HG03039 (cell line): ENCODE measurements around the gene ATP6AP1.

ENCODE experiments used
- ATAC-seq: cut with Tn5 transposase; IDR thresholded peaks from one replicate; pipeline ENCODE4 v1.9.1; 2021; ENCODE audit warnings: mild to moderate bottlenecking, moderate library complexity; ENCODE audit not compliant: unreplicated experiment

The ATP6AP1 gene

DNA sequence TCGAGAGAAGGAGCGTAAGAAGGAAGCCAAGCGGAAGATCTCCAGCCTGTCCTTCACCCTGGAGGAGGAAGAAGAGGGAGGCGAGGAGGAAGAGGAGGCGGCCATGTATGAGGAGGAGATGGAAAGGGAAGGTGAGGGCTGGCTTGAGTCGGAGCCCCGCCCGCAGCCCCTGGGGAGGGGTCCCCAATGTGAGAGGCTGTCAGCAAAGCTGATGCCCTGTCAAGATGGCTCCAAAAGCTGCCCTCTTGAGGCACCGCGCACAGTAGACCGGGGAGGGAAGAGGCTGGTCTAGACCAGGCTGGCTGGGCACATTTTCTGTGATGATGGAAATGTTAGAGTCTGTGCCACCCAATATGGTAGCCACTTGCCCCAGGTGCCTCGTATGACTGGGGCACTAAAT, 18.0 kb downstream of the ATP6AP1 start:
- no peak for ATAC-seq

DNA sequence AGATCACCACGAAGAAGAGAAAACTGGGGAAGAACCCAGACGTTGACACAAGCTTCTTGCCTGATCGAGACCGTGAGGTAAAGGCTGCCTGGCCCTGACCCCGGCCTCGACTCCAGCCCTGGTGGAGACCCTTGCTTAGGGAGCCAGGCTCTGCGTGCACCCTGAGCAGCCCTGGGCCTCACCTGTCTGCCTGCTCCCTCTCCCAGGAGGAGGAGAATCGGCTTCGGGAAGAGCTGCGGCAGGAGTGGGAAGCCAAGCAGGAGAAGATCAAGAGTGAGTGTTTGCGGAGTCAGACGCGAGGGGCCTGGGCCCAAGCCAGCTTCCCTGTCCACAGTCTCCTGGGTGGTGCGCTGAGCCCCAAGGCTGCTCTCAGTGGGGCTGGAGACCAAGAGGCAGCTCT, 20.0 kb downstream of the ATP6AP1 start:
- no peak for ATAC-seq

DNA sequence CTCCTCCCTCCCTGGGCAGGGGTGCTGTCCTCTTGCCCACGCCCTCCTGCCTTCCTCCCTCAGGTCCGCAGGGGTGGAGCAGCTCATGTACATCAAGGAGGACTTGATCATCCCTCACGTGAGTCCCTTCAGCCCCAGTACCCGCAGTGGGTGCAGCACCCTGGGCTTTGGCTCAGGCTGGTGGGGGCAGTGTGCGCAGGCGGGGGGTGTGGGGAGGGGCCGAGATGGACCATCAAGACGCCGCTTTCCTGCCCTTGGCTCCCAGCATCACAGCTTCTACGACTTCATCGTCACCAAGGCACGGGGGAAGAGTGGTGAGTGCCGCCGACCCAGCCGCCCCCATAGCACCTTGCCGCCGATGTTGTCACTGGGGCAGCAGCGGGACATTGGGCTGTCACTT, 21.1 kb downstream of the ATP6AP1 start:
- no peak for ATAC-seq

DNA sequence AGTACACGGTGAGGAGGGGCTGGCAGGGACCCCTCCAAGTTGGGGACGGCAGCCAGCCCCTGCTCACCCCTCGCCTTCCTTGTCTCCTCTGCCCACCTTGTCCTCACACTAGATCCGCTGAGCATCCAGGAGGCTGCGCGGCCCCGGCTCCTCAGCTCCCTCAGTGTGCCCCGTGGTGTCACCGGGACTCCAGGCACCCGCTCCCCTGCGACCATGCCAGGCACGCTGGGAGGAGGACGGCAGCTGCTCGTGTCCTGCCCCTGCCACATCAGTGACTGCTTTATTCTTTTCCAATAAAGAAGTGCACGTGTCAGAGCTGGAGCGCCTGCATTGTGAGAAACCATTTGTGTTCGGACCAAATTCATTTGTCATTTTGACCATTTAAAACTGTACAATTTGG, 21.8 kb downstream of the ATP6AP1 start:
- no peak for ATAC-seq

DNA sequence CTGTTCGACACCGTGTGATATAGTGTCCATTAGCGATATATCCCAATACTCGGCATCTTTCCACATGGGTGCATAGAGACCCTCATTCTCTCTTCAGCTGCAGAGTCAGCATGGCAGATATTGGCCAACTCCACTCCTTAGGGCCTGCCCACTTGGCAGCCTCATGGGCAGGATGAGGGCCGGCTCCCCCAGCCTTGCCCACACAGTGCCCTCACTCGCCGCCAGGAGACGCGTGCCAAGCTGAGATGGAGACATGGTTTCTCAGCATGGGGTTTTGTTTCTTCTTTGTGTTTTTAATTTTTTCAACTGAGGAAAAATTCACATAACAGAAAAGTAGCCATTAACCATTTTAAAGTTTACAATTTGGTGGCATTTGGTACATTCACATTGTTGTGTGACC, 24.3 kb downstream of the ATP6AP1 start:
- no peak for ATAC-seq

DNA sequence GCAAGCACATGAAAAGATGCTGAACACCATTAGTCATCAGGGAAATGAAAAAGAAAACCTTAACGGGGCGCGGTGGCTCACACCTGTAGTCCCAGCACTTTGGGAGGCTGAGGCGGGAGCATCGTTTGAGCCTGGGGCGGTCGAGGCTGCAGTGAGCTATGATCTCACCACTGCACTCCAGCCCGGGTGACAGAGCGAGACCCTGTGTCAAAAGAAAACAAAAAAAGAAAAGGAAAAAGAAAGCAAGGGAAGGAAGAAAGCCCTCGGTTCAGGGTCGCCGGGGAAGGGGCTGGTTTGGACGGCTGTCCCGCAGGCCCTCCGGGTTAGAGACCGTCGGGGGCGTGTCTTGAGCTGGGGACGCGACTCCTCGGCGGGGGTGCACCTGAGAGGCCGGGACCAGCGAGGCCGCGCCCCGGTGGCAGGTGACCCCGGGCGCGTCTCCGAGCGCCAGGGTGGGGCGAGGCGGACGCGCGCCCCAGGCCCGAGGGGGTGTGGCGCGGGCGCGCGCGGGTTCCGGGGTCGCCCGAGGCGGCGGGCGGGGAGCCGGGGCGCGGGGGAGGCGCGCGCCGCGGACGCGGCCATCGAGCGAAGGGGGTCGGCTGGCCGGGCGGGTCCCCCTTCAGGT, 29.1 kb downstream of the ATP6AP1 start:
- no peak for ATAC-seq

DNA sequence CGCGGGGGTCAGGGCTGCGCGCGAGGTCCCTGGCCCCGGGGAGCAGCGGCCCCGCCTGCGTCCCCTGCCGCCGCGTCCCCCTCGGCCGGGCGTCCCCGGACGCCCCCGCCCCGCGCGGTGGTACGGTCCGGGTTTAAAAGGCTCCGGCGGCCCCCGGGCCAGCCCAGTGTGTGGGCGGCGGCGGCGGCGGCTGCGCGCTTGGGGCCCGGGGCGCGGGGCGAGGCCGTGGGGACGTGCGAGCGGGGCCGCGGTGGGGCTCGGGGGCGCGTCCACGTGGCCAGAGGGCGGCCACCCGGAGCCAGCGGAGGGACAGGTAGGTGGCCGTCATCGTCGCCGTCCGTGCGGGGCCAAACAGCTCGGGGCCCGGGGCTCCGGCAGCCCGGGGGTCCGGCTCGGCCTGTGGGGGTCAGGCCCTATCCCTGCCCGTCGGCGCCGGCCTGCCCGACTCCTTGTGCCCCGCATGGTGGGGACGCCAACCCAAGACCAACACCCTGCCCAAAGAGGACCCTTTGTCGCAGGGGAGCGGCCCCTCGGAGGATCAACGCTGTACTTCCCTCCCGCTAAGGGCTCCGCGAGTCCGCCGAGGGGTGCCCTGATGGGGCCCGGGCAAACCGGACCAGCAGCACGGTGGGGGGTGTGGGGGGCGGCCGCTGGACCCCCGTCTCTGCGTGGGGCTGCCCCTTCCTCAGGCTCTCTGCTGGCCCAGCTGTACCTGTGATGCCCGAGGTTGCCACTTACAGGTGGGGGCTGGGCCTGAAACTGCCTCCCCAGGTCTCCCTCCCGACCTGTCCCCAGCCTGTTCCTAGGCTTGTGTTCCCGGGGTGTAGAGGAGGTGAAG, 29.9 kb downstream of the ATP6AP1 start, which contains the start of gene PLXNA3:
TSS of gene PLXNA3 (plus strand) at position 166 of the 838 bp plus-strand sequence. CDS start 1,903 bp downstream, outside the sequence.
- ATAC-seq, result no peak

DNA sequence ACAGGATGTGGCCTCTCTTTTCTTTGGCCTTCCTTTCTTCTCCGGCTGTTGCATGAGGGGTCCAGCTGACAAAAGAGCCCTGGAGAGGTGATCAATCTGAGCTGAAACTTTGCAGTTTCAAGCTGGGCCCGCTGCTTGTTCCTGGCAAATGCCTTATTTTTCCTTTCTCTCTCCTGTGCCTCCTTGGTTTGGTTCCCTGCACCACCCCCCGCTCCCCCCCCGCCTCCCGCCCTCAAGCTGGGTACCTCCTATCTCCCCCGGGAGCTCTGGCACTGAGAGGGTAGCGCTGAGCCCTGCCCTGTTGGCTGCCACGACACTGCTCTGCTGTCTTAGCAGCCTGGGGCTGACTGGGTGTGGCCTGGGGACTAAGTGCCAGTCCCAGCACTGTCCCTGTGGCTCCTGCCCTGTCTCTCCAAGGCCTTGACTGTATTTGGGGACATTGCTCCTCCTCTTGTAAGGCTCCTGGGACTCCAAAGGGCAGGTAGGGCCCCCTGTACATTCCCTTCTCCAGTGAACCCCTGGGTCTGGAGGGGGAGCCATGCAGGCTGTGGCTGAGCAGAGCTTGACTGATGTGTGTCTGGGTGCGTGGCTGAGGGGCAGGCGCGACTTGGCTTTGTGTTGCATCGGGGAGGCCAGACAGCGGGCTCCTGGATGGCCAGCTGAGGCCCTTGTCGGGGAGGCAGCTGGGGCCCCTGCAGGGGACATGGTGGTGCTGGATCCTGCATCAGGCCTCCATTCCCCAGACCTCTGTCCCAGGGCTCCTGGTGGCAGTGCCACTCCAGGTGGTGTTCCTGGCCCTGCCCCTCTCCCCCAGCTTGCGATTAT, 30.7 kb downstream of the ATP6AP1 start:
- no peak for ATAC-seq

DNA sequence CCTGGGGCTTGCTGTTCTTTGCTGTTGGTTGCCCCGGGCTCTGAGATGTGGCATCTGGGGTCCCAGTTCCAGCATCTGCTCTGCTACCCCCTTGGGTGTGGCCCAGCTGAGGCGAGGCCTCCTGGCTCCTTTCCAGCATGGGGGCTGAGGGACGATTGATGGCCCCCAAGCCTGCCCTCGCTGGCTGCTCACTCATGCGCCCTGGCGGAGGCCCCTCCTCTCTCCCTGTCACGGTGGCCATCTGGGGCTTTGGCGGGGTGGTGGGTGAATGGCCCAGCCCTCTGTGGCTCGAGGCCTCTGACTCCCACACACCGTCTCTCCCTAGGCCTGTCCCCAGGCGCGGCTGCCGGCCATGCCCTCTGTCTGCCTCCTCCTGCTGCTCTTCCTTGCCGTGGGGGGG, 31.4 kb downstream of the ATP6AP1 start:
- no peak for ATAC-seq

DNA sequence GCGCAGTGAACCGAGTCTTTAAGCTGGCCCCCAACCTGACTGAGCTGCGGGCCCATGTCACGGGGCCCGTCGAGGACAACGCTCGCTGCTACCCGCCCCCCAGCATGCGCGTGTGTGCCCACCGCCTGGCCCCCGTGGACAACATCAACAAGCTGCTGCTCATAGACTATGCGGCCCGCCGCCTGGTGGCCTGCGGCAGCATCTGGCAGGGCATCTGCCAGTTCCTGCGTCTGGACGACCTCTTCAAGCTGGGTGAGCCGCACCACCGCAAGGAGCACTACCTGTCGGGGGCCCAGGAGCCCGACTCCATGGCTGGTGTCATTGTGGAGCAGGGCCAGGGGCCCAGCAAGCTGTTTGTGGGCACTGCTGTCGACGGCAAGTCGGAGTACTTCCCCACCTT, 31.8 kb downstream of the ATP6AP1 start:
- ATAC-seq, result no peak

DNA sequence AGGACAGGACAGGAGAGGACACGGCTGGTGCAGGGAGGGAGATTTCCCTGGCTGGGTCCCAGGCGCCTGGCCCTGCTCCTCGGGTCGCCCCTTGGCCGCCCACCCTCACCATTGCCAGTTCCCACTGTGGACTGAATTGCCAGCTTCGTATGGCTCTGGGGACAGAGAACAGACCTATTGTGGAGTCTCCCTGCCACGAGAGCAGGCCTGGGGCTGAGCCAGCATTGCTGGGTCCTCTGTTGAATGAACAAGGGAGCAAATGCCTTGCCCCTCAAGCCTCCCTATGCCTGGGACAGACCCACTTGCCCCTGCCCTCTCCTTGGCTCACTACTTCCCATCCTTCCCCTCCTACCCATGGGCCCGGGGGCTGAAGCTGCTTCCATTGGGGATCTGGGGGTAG, 33.9 kb downstream of the ATP6AP1 start:
- no peak for ATAC-seq

DNA sequence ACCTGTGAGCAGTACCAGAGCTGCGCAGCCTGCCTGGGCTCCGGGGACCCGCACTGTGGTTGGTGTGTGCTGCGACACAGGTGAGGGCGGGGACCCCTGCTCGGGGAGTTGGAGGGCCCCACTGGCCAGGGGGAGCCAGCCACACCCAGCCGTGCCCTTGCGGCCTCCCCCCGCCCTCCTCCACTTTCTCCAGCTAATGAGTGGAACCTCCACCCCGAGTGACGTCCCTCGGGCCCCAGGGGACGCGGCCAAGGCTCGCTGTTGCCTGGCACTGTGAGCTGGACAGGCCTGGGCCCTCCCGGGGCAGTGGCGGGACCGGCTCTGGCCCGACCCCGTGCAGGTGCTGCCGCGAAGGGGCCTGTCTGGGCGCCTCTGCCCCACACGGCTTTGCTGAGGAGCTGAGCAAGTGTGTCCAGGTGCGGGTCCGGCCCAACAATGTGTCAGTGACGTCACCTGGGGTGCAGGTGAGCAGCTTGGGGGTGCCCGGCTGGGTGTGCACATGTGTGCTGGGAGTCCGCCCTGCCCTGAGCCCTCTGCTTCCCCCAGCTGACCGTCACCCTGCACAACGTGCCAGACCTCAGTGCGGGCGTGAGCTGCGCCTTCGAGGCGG, 35.2 kb downstream of the ATP6AP1 start:
- ATAC-seq, result no peak

DNA sequence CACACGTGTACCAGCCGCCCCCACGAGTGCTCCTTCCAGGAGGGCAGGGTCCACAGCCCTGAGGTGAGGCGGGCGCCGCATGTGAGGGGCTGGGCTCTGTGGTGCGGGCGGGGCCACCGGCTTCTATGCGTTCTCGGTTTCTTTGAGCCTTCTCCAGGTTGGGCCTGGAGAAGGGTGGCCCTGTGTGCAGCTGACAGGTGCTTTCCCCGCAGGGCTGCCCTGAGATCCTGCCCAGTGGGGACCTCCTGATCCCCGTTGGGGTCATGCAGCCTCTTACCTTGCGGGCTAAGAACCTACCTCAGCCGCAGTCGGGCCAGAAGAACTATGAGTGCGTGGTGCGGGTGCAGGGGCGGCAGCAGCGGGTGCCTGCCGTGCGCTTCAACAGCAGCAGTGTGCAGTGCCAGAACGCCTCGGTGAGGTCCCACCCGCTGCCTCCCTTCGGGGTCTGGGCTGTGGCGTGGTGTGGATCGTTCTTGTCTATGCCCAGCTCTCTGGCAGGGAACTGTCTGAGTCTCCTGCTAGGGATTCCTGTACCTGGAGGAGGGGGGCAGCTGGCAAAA, 36.4 kb downstream of the ATP6AP1 start:
- ATAC-seq, result no peak

DNA sequence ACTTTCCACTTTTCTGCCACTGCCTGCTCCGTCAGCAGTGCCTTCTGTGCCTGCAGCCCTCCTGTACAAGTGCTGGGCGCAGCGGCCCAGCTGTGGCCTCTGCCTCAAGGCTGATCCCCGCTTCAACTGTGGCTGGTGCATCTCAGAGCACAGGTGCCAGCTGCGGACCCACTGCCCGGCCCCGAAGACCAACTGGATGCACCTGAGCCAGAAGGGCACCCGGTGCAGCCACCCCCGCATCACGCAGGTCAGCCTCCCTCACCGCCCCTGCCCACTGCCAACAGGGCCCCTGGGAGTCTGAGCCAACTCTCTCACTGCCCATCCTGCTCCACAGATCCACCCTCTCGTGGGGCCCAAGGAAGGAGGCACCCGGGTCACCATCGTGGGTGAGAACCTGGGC, 37.1 kb downstream of the ATP6AP1 start:
- ATAC-seq, result no peak

DNA sequence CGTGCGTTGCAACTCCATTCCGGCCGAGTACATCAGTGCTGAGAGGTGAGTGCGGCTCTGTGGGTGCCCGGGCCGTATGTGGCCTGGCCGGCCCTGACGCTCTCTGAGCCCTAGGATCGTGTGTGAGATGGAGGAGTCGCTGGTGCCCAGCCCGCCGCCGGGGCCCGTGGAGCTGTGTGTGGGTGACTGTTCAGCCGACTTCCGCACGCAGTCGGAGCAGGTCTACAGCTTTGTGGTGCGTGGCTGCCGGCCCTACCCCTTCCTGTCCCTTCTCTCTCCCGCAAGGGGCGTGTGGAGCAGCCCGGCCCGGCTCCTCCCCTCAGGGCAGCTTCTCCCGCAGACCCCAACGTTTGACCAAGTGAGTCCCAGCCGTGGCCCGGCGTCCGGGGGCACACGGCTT, 37.6 kb downstream of the ATP6AP1 start:
- ATAC-seq, result no peak

DNA sequence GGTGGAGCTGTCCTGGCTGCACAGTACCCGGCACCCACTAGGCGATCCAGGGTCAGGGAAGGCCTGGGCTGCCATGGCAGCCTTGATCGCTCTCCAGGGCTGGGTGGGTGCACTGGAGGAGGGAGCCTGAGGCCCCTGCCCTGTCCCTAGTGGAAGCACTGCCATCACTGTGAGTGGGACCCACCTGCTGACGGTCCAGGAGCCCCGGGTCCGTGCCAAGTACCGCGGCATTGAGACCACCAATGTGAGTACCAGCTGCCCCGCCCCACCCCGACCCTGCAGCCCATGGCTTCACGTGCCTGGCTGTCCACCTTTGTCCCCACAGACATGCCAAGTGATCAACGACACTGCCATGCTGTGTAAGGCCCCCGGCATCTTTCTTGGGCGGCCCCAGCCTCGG, 38.4 kb downstream of the ATP6AP1 start:
- no peak for ATAC-seq

DNA sequence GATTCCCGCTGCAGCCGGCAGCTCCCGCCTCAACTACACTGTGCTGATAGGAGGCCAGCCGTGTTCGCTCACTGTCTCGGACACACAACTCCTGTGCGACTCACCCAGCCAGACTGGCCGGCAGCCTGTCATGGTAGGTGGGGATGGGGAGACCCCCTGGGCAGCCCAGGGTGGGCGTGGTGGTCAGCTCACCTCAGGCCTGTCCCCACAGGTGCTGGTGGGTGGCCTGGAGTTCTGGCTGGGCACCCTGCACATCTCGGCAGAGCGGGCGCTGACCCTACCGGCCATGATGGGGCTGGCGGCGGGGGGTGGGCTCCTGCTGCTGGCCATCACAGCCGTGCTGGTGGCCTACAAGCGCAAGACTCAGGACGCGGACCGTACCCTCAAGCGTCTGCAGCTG, 39.1 kb downstream of the ATP6AP1 start:
- ATAC-seq, result no peak

DNA sequence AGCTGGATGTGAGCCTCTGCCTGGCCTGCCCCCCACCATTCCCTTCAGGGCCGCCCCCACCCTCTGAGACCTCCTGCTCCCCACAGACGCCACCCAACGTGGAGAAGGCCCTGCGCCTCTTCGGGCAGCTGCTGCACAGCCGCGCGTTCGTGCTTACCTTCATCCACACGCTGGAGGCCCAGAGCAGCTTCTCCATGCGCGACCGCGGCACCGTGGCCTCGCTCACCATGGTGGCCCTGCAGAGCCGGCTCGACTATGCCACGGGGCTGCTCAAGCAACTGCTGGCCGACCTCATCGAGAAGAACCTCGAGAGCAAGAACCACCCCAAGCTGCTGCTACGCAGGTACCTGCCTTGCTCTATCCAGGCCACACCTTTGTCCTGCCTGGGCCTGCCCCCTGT, 39.7 kb downstream of the ATP6AP1 start:
- ATAC-seq, result no peak

DNA sequence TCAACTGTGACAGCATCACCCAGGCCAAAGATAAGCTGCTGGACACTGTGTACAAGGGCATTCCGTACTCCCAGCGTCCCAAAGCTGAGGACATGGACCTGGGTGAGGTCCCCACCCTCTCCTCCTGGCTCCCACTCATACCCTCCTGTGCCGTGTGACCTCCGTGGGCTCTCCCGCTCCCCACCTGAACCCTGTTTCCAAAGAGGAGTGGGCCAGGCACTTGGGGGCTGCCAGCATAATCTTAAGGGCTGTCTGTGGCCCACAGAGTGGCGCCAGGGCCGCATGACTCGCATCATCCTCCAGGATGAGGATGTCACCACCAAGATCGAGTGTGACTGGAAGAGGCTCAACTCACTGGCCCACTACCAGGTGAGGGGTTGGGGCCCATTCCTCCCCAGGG, 40.6 kb downstream of the ATP6AP1 start:
- ATAC-seq, result no peak

DNA sequence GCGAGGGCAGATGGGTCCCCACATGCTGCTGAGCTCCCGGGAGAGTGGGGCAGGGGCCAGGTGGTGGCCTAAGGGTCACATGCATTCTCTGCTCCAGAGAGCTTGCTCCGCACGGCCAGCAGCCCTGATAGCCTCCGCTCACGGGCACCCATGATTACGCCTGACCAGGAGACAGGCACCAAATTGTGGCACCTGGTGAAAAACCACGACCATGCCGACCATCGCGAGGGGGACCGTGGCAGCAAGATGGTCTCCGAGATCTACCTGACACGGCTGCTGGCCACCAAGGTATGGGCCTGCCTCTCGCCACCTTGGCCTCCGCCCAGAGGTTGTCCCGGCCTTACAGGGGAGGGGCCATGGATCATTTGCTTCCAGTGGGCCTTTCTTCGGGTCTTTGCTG, 41.4 kb downstream of the ATP6AP1 start:
- no peak for ATAC-seq

DNA sequence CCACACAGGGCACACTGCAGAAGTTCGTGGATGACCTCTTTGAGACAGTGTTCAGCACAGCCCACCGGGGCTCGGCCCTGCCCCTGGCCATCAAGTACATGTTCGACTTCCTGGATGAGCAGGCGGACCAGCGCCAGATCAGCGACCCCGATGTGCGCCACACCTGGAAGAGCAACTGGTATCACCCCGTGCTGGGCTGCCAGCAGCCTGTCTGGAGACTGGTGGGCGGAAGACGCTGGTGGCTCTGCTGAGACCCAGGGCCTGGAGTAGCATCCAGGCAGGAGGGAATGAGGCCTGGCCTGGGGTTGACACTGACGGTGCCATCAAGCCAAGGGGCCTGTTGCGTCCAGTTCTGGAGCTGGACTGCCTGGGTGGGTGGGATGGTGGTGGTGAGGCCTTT, 42.0 kb downstream of the ATP6AP1 start:
- ATAC-seq, result no peak
